22Rv1 (cell line): Measurements from ENCODE around the gene TBC1D19.

ENCODE experiments used
- ZFX ChIP-seq: fragments of 450-650 bp; IDR thresholded peaks from 2 replicates; pipeline ENCODE4 v1.6.1; 2017; ENCODE audit warnings: antibody characterized with exemption, borderline replicate concordance
- TF ChIP-seq, protein P1 (sequence below): fragments of 450-650 bp; IDR thresholded peaks from 2 replicates; pipeline ENCODE4 v1.5.1; 2017; ENCODE audit warnings: mild to moderate bottlenecking

DNA sequence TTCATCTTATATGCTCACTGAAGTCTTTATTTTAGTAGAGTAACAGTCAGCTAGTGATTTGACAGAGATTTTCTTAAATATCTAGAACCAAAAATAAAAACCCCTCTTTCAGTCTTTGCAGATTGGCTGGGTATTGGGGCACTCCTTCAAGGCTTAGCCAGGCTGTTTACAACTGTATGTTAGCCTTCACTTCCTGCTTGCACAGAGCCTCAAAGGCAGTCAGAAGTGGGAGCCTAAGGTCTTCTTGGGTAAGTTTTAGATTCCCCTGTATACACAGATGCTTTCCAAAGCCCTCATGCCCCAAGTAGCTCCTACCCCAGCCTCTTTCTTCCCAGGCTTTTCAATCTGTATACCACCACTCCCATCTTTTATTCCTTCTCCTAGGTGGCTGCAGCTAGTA, 140.7 kb downstream of the TBC1D19 start:
- TF ChIP-seq, protein P1, sequence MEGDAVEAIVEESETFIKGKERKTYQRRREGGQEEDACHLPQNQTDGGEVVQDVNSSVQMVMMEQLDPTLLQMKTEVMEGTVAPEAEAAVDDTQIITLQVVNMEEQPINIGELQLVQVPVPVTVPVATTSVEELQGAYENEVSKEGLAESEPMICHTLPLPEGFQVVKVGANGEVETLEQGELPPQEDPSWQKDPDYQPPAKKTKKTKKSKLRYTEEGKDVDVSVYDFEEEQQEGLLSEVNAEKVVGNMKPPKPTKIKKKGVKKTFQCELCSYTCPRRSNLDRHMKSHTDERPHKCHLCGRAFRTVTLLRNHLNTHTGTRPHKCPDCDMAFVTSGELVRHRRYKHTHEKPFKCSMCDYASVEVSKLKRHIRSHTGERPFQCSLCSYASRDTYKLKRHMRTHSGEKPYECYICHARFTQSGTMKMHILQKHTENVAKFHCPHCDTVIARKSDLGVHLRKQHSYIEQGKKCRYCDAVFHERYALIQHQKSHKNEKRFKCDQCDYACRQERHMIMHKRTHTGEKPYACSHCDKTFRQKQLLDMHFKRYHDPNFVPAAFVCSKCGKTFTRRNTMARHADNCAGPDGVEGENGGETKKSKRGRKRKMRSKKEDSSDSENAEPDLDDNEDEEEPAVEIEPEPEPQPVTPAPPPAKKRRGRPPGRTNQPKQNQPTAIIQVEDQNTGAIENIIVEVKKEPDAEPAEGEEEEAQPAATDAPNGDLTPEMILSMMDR: no peak
- no peak for TF ChIP-seq ZFX
